ENCODE measurements around the gene SLC35F1.

GRCh38 chr6:118029967-118030366, 122.9 kb downstream of the SLC35F1 start:
- TF ChIP-seq FOXA1 (IDR thresholded peaks at IDR 0.05) (no peak), FOXM1 (IDR thresholded peaks at IDR 0.05; ENCODE audit: borderline replicate concordance) (no peak), FOXK2 (IDR thresholded peaks at IDR 0.05) (no peak), ZNF384 (IDR thresholded peaks at IDR 0.05) (no peak), NFRKB (IDR thresholded peaks at IDR 0.05) (no peak), SP1 (IDR thresholded peaks at IDR 0.05) (no peak), PKNOX1 (IDR thresholded peaks at IDR 0.05) (no peak), BHLHE40 (IDR thresholded peaks at IDR 0.05; ENCODE audit: borderline replicate concordance) (no peak), TARDBP (IDR thresholded peaks at IDR 0.05) (no peak), ELF4 (IDR thresholded peaks at IDR 0.05) (no peak), SUZ12 (IDR thresholded peaks at IDR 0.05) (no peak), CTBP1 (IDR thresholded peaks at IDR 0.05; ENCODE audit: borderline replicate concordance) (no peak), L3MBTL2 (conservative IDR thresholded peaks at IDR 0.05) (no peak), ARNT (IDR thresholded peaks at IDR 0.05) (no peak)
